GM13976 (cell line): ENCODE results near the gene C9orf78.

Source experiments
- DNase-seq: peaks from one replicate; pipeline ENCODE4 v3.0.0; 2012; ENCODE audit warnings: low spot score
- in situ Hi-C: fragments of 300-500 bp; cut with MboI; formaldehyde crosslinking; loops from one replicate; pipeline ENCODE4 v1.12.0; 2022; ENCODE audit warnings: low sequenced_read_pairs, mixed read lengths, inconsistent platforms; ENCODE audit not compliant: unreplicated experiment
- TF ChIP-seq, protein P1 (sequence below): IDR thresholded peaks from 2 replicates; pipeline ENCODE4 v1.5.1; 2012; ENCODE audit warnings: borderline replicate concordance, mild to moderate bottlenecking; ENCODE audit not compliant: insufficient read depth; ENCODE audit errors: extremely low read depth, missing control alignments, control extremely low read depth

C9orf78 gene

DNA sequence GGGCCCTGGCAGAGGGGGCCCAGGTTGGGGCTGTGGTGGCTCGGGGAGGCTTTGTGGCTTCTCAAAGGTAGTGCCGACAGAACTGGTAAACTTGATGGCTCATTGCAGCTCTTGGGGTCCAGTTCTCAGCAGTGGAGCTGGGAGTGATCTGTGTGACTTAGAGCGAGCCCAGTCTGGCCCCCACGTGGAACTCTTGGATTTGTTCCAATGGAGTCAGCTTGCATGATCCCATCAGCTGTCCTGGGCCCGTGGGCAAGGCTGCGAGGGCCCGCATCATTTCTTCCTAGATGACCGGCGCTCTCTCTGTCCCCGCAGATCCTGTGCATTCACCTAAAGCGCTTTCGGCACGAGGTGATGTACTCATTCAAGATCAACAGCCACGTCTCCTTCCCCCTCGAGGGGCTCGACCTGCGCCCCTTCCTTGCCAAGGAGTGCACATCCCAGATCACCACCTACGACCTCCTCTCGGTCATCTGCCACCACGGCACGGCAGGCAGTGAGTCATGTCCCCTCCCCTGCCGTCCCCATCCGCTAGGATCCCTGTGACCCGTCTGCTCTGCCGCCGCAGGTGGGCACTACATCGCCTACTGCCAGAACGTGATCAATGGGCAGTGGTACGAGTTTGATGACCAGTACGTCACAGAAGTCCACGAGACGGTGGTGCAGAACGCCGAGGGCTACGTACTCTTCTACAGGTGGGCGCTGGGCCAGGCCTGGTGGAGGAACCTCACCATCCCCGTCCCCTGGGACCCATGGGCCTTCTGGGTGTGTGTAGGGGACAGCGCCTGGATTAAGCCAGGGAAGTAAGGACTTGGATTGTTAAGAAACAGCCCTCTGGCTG lies 39.4 kb upstream of the C9orf78 start:
- in situ Hi-C loops: no loop called here
- DNase-seq: no peak
- TF ChIP-seq, protein P1, sequence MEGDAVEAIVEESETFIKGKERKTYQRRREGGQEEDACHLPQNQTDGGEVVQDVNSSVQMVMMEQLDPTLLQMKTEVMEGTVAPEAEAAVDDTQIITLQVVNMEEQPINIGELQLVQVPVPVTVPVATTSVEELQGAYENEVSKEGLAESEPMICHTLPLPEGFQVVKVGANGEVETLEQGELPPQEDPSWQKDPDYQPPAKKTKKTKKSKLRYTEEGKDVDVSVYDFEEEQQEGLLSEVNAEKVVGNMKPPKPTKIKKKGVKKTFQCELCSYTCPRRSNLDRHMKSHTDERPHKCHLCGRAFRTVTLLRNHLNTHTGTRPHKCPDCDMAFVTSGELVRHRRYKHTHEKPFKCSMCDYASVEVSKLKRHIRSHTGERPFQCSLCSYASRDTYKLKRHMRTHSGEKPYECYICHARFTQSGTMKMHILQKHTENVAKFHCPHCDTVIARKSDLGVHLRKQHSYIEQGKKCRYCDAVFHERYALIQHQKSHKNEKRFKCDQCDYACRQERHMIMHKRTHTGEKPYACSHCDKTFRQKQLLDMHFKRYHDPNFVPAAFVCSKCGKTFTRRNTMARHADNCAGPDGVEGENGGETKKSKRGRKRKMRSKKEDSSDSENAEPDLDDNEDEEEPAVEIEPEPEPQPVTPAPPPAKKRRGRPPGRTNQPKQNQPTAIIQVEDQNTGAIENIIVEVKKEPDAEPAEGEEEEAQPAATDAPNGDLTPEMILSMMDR: no peak

DNA sequence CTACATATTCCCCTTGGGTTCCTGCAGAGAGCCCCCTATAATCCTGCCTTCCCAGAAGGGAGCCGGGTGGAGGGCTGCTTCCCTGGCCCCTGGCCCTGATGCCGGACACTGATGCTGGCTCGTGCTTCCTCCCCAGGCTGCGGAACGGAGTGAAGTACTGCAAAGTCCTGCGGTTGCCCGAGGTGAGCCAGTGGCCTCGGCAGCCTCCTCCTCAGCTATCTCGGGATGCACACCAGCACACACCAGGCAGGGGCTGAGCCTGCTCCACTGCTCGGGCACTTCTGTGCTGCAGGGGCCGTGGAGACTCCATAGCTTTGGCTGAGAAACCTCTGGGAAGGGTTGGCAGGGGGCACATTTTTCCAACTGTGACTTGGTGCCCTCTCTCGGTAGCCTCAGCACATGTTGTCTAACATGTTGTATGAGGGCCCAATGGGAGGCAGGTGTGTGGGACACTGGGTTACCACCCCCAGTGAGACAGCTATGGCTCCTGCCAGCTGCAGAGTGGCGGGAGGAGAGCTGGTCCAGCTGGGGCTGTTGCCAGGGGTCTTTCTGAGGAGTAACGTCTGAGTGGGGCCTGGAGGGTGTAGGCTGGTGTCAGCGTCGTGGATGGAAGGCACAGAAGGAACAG lies 38.6 kb upstream of the C9orf78 start:
- in situ Hi-C loops: no loop called here
- DNase-seq: no peak

DNA sequence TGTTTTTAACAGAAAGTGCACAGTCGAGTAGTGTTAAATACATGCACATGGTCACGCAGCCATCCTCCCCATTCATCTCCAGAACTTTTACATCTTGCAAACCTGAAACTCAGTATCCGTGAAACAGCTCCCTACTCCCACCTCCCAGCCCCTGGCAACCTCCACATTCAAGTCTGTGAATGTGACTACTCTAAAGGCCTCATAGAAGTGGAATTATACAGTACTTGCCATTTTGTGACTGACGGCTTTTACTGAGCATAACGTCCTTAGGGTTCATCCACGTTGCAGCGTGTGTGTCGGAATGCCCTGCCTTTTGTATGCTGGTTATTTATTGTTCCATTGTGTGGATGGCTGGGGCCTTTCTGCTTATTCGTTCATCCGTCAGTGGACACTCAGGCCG lies 36.0 kb upstream of the C9orf78 start:
- DNase-seq: no peak
- in situ Hi-C loops: no loop called here
- TF ChIP-seq, protein P1: no peak

More for the DNA sequence above, 38.6 kb upstream of the C9orf78 start:
- TF ChIP-seq, protein P1: no peak

DNA sequence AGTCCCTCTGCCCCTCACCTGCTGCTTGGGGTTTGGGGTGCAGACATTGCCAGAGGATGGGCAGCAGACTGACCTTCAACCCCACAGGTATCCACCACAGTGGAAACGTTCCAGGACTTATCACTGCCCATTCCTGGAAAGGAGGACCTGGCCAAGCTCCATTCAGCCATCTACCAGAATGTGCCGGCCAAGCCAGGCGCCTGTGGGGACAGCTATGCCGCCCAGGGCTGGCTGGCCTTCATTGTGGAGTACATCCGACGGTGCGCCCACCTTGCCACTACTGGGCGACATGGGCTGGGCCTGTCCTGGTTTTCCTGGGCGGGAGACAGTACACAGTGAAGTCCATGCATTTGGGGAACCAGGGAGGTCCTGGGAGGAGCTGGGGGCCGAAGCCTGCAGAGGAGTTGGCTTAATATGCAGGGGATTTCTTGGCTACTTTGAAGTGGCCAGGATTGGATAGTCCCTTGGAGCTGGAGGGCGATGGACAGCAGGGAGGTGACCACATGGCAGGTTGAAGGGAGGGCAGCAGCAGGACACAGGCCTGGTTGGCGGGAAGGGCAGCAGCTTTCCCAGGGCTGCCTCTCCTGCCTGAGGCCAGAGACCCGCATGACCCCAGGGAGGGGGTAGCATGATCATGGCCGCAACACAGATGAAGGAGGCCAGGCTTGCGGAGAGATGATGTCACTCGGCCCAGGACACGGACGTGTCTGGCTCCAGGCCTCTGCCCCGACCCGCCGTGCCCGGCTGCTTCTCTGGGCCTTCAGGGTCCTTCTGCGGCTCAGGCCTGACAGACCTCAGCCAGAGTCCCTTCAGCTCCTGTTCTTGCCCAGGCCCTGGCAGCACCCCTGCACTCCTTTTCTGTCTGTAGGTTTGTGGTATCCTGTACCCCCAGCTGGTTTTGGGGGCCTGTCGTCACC lies 34.8 kb upstream of the C9orf78 start:
- no peak for DNase-seq
- in situ Hi-C loops: no loop called here
- TF ChIP-seq, protein P1: no peak

DNA sequence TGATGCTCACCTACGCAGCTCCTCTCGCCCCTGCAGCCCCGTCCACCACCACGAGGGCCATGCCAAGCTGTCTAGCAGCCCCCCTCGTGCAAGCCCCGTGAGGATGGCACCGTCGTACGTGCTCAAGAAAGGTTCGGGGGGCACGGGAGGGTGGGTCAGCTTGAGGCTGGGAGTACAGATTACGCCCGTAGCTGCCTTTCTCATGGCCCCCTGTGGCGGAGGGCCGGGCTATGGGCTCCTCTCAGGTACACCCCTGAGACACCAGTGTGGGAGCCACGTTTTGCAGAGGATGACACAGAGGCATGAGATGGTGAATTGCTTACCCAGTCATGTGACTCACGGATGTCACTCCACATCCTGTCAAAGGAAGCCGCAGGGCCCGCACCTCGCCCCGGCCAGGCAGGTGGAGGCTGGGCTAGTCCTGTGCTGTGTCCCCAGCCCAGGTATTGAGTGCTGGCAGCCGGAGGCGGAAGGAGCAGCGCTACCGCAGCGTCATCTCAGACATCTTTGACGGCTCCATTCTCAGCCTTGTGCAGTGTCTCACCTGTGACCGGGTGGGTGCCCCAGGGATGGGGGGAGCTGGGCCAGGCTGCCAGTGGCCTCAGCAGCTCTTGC lies 33.9 kb upstream of the C9orf78 start:
- TF ChIP-seq, protein P1: no peak
- no peak for DNase-seq
- in situ Hi-C loops: no loop called here

DNA sequence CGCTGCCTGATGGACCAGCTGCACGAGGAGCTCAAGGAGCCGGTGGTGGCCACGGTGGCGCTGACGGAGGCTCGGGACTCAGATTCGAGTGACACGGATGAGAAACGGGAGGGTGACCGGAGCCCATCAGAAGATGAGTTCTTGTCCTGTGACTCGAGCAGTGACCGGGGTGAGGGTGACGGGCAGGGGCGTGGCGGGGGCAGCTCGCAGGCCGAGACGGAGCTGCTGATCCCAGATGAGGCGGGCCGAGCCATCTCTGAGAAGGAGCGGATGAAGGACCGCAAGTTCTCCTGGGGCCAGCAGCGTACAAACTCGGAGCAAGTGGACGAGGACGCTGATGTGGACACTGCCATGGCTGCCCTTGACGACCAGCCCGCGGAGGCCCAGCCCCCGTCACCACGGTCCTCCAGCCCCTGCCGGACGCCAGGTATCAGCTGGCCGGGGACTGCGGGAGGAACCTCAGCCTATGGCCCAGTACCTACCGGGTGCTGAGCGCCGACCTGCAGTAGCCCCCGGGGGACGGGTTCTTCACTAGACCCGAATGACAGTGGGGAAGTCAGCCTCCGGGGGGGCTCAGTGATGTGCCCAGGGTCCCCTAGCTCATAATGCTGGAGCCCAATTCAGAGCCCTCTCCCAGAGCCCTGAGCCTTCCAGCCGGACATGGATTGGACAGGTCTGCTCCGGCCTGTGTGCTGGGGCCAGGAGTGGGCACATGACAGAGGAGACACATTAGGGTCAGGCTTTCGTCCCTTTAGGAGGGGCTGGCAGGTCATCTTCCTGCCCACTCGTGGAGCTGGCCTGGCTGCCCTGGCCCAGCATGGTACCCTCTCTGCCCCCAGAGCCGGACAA lies 33.2 kb upstream of the C9orf78 start:
- in situ Hi-C loops: no loop called here
- TF ChIP-seq, protein P1: no peak
- DNase-seq: no peak
